ENCODE measurements around the gene CD80. TPM values are rescaled to one million over a fixed set of nuclear protein-coding genes. Genes with fewer than 3 reads are reported as not detected.

The CD80 gene
- total RNA-seq, 1 experiment from 2014 or later = not detected

DNA sequence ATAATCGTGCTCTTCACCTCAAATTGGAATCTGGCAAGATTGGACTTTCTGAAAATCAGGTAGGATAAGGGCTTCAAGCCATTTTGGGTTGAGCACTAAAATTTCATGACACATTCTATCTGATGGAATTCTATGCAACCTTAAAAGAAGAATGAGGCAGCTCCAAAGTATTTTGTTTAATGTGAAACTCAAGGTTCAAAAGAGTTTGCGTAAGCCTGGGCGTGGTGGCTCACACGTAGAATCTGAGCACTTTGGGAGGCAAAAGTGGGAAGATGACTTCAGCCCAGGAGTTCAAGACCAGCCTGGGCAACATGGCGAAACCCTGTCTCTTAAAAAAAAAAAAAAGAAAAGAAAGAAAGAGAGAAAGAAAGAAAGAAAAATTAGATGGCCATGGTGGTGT lies 34.7 kb upstream of the CD80 start:
- CTCF ChIA-PET = no interaction called here
- peaks cover 14% of the 10 kb centered on the region for H3K9me3 Mint-ChIP-seq (ENCODE audit: unreplicated experiment)
- intact Hi-C loops (cut with micrococcal nuclease; ENCODE audit: unreplicated experiment) = no loop called here
- H3K4me1 Mint-ChIP-seq (ENCODE audit: low read depth, unreplicated experiment) = no peaks in the 10 kb centered on the region
- no peak overlapping the region for H3K4me3 ChIP-seq (ENCODE audit: low read depth, low read length)
- H3K36me3 ChIP-seq (ENCODE audit: control insufficient read depth, insufficient read depth, low read length) = no peaks in the 10 kb centered on the region
- H3K27me3 Mint-ChIP-seq (ENCODE audit: insufficient read depth, unreplicated experiment) = peaks cover 2% of the 10 kb centered on the region
- no peaks in the 10 kb centered on the region for H3K36me3 Mint-ChIP-seq (ENCODE audit: insufficient read depth, unreplicated experiment)
- TF ChIP-seq, protein P1, sequence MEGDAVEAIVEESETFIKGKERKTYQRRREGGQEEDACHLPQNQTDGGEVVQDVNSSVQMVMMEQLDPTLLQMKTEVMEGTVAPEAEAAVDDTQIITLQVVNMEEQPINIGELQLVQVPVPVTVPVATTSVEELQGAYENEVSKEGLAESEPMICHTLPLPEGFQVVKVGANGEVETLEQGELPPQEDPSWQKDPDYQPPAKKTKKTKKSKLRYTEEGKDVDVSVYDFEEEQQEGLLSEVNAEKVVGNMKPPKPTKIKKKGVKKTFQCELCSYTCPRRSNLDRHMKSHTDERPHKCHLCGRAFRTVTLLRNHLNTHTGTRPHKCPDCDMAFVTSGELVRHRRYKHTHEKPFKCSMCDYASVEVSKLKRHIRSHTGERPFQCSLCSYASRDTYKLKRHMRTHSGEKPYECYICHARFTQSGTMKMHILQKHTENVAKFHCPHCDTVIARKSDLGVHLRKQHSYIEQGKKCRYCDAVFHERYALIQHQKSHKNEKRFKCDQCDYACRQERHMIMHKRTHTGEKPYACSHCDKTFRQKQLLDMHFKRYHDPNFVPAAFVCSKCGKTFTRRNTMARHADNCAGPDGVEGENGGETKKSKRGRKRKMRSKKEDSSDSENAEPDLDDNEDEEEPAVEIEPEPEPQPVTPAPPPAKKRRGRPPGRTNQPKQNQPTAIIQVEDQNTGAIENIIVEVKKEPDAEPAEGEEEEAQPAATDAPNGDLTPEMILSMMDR (IDR thresholded peaks at IDR 0.05; ENCODE audit: insufficient read depth in 1 of 2, low read depth in 1 of 2, low read length in 1 of 2, severe bottlenecking in 1 of 2, unreplicated experiment in 1 of 2) = no peak
- H3K9me3 ChIP-seq = no peaks in the 10 kb centered on the region
- peaks cover 7% of the 10 kb centered on the region; the same call in 1 of the 2 replicates for H3K4me1 ChIP-seq
- POLR2A ChIA-PET = no interaction called here
- BruUV-seq (replicated peaks) = no TSS peak
- no peak overlapping the region for H3K27ac Mint-ChIP-seq (ENCODE audit: unreplicated experiment)
- no peak for DNase-seq
- H3K4me3 Mint-ChIP-seq (ENCODE audit: unreplicated experiment) = no peak overlapping the region
- no peaks in the 10 kb centered on the region for H3K27me3 ChIP-seq (replicated peaks; ENCODE audit: control insufficient read depth, insufficient read depth, low read length)

DNA sequence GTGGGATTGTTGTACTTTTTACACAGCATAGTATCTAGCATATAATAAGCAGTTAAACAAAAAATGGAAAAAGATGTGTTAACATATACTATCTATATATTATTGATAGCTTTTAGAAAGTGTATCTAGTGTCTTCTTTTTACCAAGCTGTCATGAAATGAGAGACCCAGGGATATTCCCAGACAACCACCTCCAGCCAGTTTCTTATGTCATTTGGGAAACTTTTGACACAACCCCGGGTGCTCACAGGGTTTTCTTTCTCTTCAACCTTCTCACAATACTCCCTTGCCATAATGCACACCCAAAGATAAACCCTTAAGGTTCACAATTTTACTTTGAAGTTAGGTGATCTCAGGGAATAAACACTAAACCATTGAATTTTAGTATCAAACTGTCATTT lies 33.4 kb upstream of the CD80 start:
- H3K36me3 ChIP-seq (ENCODE audit: control insufficient read depth, insufficient read depth, low read length) = no peaks in the 10 kb centered on the region
- BruUV-seq (replicated peaks) = no TSS peak
- no peak for DNase-seq
- TF ChIP-seq, protein P1 (IDR thresholded peaks at IDR 0.05; ENCODE audit: insufficient read depth in 1 of 2, low read depth in 1 of 2, low read length in 1 of 2, severe bottlenecking in 1 of 2, unreplicated experiment in 1 of 2) = no peak
- intact Hi-C loops (cut with micrococcal nuclease; ENCODE audit: unreplicated experiment) = no loop called here
- POLR2A ChIA-PET = no interaction called here
- H3K4me1 Mint-ChIP-seq (ENCODE audit: low read depth, unreplicated experiment) = no peaks in the 10 kb centered on the region
- no peak overlapping the region for H3K4me3 ChIP-seq (ENCODE audit: low read depth, low read length)
- no peak overlapping the region for H3K27ac Mint-ChIP-seq (ENCODE audit: unreplicated experiment)
- CTCF ChIA-PET = no interaction called here
- H3K9me3 Mint-ChIP-seq (ENCODE audit: unreplicated experiment) = peaks cover 14% of the 10 kb centered on the region
- H3K4me3 Mint-ChIP-seq (ENCODE audit: unreplicated experiment) = no peak overlapping the region
- H3K9me3 ChIP-seq = no peaks in the 10 kb centered on the region
- H3K27me3 ChIP-seq (replicated peaks; ENCODE audit: control insufficient read depth, insufficient read depth, low read length) = no peaks in the 10 kb centered on the region
- peaks cover 2% of the 10 kb centered on the region for H3K27me3 Mint-ChIP-seq (ENCODE audit: insufficient read depth, unreplicated experiment)
- H3K36me3 Mint-ChIP-seq (ENCODE audit: insufficient read depth, unreplicated experiment) = no peaks in the 10 kb centered on the region
- H3K4me1 ChIP-seq = peaks cover 6% of the 10 kb centered on the region; the same call in 1 of the 2 replicates

DNA sequence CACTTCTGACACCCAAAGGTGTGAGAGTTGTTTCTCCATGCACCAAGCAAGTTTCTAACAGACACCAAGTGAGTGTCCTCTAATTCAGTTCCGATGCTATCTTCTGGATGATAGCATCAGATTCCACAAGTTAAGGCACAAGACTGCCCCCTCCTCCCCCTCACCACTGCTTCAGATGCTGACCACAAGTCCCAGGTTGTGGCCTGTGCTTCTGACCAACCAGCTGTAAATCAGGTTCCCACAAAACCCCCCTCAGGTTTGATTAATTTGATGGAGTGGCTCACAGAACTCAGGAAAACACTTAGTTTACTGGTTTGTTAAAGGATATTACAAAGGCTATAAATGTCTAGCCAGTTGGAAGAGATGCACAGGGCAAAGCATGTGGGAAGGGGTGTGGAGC lies 31.3 kb upstream of the CD80 start:
- Mint-ChIP-seq H3K4me3 (ENCODE audit: unreplicated experiment) (no peak overlapping the region), H3K27me3 (ENCODE audit: insufficient read depth, unreplicated experiment) (peaks cover 2% of the 10 kb centered on the region), H3K36me3 (ENCODE audit: insufficient read depth, unreplicated experiment) (no peaks in the 10 kb centered on the region), H3K27ac (ENCODE audit: unreplicated experiment) (no peak overlapping the region), H3K9me3 (ENCODE audit: unreplicated experiment) (peaks cover 14% of the 10 kb centered on the region), H3K4me1 (ENCODE audit: low read depth, unreplicated experiment) (no peaks in the 10 kb centered on the region)
- no peak for DNase-seq
- no TSS peak for BruUV-seq (replicated peaks)
- POLR2A ChIA-PET = no interaction called here
- TF ChIP-seq, protein P1 (IDR thresholded peaks at IDR 0.05; ENCODE audit: insufficient read depth in 1 of 2, low read depth in 1 of 2, low read length in 1 of 2, severe bottlenecking in 1 of 2, unreplicated experiment in 1 of 2) = no peak
- H3K9me3 ChIP-seq = no peaks in the 10 kb centered on the region
- H3K36me3 ChIP-seq (ENCODE audit: control insufficient read depth, insufficient read depth, low read length) = no peaks in the 10 kb centered on the region
- CTCF ChIA-PET = no interaction called here
- H3K4me3 ChIP-seq (ENCODE audit: low read depth, low read length) = no peak overlapping the region
- H3K27me3 ChIP-seq (replicated peaks; ENCODE audit: control insufficient read depth, insufficient read depth, low read length) = no peaks in the 10 kb centered on the region
- intact Hi-C loops (cut with micrococcal nuclease; ENCODE audit: unreplicated experiment) = no loop called here
- no peaks in the 10 kb centered on the region for H3K4me1 ChIP-seq

All from Caco-2 (cell line).